Globus pallidus (tissue), 1 donor: ENCODE data around the gene TMEFF2.

Source experiments
- DNase-seq: peaks from one replicate; pipeline ENCODE4 v3.0.0-alpha.2; 2015; ENCODE audit warnings: low spot score

TMEFF2 gene

GRCh38 chr2:192016265-192016664 lies 178.5 kb downstream of the TMEFF2 start:
- DNase-seq = no peak

DNA sequence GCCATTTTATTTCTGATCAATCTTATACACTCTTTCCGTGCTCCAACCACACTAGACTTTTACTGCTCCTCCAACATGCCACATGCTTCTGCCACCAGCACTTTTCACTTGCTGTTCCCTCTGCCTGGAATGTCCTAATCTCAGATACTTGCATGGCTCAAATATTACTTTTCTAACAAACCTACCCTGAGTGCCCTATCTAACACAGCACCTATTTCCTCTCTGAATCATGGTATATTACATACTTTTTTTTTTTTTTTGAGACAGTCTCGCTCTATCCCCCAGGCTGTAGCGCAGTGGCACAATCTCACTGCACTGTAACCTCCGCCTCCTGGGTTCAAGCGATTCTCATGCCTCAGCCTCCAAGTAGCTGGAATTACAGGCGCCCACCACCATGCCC lies 181.5 kb downstream of the TMEFF2 start:
- DNase-seq = no peak

GRCh38 chr2:192011196-192011595 lies 183.5 kb downstream of the TMEFF2 start:
- DNase-seq = no peak

DNA sequence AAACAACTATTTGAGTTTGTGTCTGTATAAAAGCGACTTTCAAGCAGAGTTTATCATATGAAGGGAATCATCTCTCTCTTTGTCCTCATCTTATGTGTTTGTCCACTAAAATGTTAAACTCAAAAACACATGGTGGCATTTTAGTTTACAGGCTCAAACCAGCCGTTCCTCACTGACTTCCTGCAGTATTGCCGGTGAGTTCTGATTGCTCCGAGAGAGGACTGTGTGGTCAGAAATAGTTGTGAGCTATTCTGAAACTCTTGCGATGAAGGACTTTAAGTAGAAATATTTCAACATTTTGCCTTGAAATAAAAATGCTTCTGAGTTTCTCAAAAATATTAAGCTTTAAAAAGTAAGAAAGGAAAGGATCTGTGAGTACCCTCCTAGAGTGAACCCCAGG lies 184.7 kb downstream of the TMEFF2 start:
- no peak for DNase-seq

DNA sequence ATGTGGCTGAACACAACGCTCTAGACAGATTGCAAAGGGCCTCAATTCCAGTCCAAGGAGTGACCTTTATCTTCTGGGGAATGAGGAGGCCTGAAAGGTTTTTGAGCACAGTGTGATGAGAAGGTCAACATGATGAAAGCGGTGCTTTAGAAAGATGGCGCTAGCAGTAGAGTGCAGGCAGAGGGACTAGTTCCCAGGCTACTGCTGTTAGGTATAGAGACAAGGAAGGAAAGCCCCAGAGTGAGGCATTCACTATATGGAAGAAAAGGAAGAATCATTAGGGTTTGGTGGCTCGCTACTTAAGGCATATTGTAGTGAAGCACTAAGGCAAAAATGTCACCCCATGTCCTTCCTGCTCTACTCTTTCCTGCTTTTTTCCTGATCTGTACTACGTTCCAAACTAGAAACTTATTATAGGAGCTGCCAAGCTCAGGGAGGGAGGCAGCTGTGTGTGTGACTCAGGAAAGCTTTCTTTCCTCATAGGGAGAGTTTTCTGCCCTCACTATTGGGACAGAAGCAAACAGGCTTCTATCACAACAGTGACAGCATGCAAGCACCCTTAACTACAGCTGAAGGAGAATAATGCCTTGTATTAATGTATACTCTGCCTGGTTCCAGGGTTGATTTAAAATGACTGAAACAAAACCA lies 187.0 kb downstream of the TMEFF2 start:
- DNase-seq = no peak

GRCh38 chr2:192005211-192005610 lies 189.5 kb downstream of the TMEFF2 start:
- no peak for DNase-seq

- DNase-seq = no peak
Observed at GRCh38 chr2:192004188-192004963, 190.4 kb downstream of the TMEFF2 start.

GRCh38 chr2:192002418-192002817 lies 192.3 kb downstream of the TMEFF2 start:
- no peak for DNase-seq

DNA sequence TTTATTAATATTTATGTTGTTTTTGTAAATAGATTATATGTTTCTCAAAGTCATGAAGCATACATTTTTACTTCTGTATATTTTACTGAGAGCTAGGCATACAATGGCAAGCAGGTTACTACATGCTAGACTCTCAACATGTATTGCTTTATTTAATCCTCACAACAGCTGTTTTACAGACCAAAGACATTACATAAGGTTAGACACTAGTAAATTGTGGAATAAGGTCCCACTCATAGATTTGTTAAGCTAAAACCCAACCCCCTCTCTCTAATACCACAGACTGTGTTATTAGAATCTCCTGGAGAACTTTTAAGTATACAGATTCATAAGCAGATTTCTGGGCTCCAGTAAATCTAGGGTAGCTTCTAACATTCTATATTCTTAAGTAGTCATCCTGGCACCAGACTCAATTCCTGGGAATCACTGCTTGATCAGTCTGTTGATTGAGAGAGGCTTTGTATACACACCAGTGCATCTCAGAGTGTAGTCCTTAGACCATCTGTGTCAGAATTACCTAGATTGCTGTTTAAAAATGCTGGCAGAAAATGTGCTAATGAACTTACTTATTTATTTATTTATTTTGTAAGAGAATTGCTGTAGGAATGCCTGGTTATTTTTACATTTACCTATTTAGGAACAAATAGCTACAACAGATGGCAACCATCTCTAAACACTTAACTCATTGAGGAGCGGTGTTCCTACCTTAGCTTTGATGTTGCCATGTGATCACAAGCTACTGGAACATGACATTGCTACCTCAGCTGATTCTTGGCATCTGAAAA lies 194.3 kb downstream of the TMEFF2 start:
- DNase-seq = no peak

DNA sequence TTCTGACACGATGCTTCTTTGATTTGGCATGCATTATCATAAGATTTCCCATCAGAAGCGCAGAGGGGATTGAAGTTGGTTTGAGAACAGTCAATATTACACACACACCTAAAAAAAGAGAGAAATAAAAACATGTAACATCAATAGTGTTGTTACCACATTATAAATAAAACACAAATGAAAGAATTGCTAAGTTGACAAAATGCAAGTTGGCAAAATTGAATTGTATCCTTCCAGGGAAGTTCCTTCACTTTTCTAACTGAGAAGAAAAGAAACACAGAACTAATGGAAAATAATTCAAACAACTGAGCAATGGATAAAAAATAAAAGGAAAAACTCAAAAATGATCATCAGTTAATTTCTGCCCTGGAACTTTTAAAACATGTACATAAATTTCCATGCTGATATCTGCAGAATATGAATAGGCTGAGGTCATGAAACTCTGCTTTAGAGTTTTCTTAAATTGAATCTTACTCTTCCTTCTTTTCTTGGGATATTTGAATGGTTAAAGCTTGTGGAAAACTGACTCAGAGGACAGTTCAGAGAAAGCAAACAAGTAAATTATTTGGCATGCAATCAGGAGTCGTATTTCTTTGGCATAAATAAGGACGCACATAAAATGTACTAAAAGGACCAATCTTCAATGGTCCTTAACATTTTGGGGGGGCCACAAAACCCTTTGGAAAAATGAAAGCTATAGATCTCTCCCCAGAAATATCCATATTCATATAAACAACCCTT lies 195.5 kb downstream of the TMEFF2 start:
- no peak for DNase-seq

- no peak for DNase-seq
Observed at GRCh38 chr2:191995285-191995684, 199.4 kb downstream of the TMEFF2 start.

GRCh38 chr2:191994749-191995148 lies 200.0 kb downstream of the TMEFF2 start:
- DNase-seq = no peak

- no peak for DNase-seq
Observed at GRCh38 chr2:191991442-191991841, 203.3 kb downstream of the TMEFF2 start.

DNA sequence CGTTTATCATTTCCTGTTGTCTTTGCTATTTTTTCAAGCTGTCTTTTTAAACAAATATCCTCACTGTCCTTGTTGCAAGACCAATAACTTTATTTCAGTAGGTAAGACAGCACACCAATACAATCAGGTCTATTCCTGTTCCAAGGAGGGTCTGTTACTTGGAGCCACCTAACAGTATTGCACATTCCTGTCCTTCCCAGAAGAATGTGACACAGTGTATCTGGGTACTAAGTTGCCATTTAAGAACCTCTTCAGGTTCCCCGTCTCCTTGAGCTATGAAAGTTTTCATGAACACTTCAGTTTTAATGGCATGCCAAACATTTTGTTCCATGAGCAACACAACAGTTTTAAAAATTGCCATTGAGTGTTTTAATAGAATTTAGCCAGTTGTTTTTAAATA lies 209.0 kb downstream of the TMEFF2 start:
- DNase-seq = no peak

DNA sequence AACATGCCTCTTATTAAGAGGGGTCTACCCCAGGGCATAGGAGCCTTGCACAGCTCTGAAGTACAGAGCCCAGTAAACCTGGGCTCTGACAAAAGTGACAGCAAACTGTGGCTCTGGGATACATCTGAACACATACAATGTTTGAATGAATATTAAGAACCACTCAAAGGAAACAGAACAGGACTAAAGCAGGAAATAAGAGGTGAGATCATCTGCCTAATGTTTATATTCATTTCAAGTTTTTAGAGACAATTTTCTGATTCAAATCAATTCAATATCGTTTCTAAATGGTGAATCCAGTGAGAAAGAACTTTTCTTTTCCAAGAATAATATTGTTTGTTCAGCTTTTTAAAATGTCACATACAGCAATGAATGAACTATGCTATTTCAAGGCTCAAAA lies 211.1 kb downstream of the TMEFF2 start:
- no peak for DNase-seq

GRCh38 chr2:191983186-191983585 lies 211.5 kb downstream of the TMEFF2 start:
- DNase-seq = no peak

- DNase-seq = no peak
Observed at GRCh38 chr2:191981706-191982105, 213.0 kb downstream of the TMEFF2 start.

GRCh38 chr2:191980483-191980882 lies 214.2 kb downstream of the TMEFF2 start:
- DNase-seq = no peak

- DNase-seq = no peak
Observed at GRCh38 chr2:191979221-191979730, 215.5 kb downstream of the TMEFF2 start.

- DNase-seq = no peak
Observed at GRCh38 chr2:191977754-191978153, 217.0 kb downstream of the TMEFF2 start.

DNA sequence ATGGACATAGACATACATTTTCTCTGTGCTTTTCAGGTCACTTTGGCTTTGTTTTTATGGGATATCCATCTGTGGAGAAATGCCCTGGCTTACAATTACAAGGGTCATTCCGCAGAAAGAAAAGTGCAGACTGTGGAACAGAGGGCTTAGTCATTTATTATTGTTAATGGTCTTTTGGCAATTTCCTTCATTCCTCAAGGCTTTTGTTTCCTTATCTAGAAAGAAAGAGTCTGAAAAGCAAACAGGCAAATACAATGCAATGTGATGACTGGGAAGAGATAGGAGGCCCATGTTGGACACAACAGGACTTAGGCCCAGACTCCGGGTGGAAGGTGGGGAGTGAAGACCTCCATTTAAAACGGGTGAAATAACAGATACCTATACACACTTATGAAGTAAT lies 218.3 kb downstream of the TMEFF2 start:
- DNase-seq = no peak

- no peak for DNase-seq
Observed at GRCh38 chr2:191974676-191975075, 220.1 kb downstream of the TMEFF2 start.
